SK-N-MC (cell line): ENCODE measurements around the gene VEGFC.

Experiments used
- EZH2 ChIP-seq: fragments of 200-600 bp; sonication (generic); IDR thresholded peaks from one replicate; pipeline ENCODE4 v1.6.1; 2017; ENCODE audit warnings: antibody characterized with exemption
- POLR2AphosphoS5 ChIP-seq: IDR thresholded peaks from 2 replicates; pipeline ENCODE4 v1.6.1; 2012; ENCODE audit warnings: mild to moderate bottlenecking, low read depth, low read length, borderline replicate concordance

DNA sequence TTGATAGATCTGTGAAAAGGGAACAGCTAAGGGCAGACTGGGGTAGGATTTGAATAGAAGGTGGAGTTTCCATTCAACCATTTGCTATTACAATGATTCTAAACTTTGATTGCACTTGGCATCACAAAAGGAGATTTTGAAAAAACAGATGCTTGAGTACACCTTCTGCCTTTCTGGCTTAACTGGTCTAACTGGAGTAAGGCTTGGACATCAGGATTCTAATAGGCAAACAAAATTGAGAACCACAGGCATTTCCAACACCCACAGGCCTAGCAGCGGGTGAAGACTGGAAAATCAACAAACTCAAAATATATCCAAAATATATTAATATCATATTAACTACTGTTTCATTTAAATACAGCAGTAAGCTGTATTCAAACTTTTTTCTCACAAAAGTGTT is 1.9 kb upstream of the VEGFC start:
- TF ChIP-seq POLR2AphosphoS5 (no peak), EZH2 (no peak)
